ENCODE measurements around the gene PBX4. TPM values are rescaled to one million over a fixed set of nuclear protein-coding genes. Genes with fewer than 3 reads are reported as not detected.
A peak's percentile ranks its signal among the peaks of the same experiment; 100 is the strongest.

Gene PBX4
- total and polyA plus RNA-seq, 10 of the 15 experiments (the other 5 are each of a cell fraction or from before 2014, with no cell fraction given), result 0.18 to 17.3 (median 4.2) TPM

GRCh38 chr19:19645233-19645870 is 26.9 kb upstream of the PBX4 start:
- Histone ChIP-seq H3K4me3 (no peak overlapping the region), H3K4me1 (ENCODE audit: control insufficient read depth, insufficient read depth, low read length) (peaks cover 4% of the 10 kb centered on the region), H3K36me3 (ENCODE audit: control insufficient read depth in 2 of 2, insufficient read depth in 2 of 2, low read length in 1 of 2) (peaks cover 11 to 35% of the 10 kb centered on the region in 2 experiments), H3K79me2 (ENCODE audit: control insufficient read depth, insufficient read depth, low read length) (peaks cover 19% of the 10 kb centered on the region), H3K27ac (ENCODE audit: control insufficient read depth, insufficient read depth) (no peak overlapping the region), H3K27me3 (replicated peaks in 1 of 2; ENCODE audit: control insufficient read depth in 2 of 2, insufficient read depth in 2 of 2, low read length in 1 of 2) (no peaks in the 10 kb centered on the region), H2AFZ (ENCODE audit: control insufficient read depth, low read depth, low read length) (no peak overlapping the region), H3K9me3 (replicated peaks; ENCODE audit: control insufficient read depth, insufficient read depth, low read length) (no peaks in the 10 kb centered on the region), H3K9ac (ENCODE audit: control insufficient read depth, insufficient read depth, low read length) (no peak overlapping the region), H4K20me1 (ENCODE audit: control insufficient read depth, insufficient read depth) (no peaks in the 10 kb centered on the region), H3K4me2 (ENCODE audit: control insufficient read depth, insufficient read depth) (no peak overlapping the region)
- CTCF ChIA-PET, result interaction anchor here (1.1 to 2.7 kb wide), 4 partner anchors 7 to 114 kb away, joined by 3 to 38 read pairs (median 4); no protein-coding TSS in a partner anchor
- no peak for ATAC-seq
- 94% methylated on average over 17 of the region's 17 CpGs for WGBS (ENCODE audit: insufficient coverage, insufficient replicate concordance, low lambda C conversion rate, missing lambda C conversion rate)
- TF ChIP-seq TBL1XR1 (IDR thresholded peaks at IDR 0.05; ENCODE audit: low read depth, low read length) (no peak), CBX5 (IDR thresholded peaks at IDR 0.05; ENCODE audit: low read depth) (no peak), ZNF592 (IDR thresholded peaks at IDR 0.05) (no peak), HDGF (IDR thresholded peaks at IDR 0.05) (no peak), POLR2A (IDR thresholded peaks at IDR 0.05; ENCODE audit: low read depth, low read length) (peak; percentile 31; the same call in 1 of the 2 replicates), RBBP5 (conservative IDR thresholded peaks at IDR 0.05) (no peak), MEF2B (IDR thresholded peaks at IDR 0.05; ENCODE audit: partially characterized antibody, poor library complexity, severe bottlenecking) (no peak)
- TF ChIP-seq, protein P1, sequence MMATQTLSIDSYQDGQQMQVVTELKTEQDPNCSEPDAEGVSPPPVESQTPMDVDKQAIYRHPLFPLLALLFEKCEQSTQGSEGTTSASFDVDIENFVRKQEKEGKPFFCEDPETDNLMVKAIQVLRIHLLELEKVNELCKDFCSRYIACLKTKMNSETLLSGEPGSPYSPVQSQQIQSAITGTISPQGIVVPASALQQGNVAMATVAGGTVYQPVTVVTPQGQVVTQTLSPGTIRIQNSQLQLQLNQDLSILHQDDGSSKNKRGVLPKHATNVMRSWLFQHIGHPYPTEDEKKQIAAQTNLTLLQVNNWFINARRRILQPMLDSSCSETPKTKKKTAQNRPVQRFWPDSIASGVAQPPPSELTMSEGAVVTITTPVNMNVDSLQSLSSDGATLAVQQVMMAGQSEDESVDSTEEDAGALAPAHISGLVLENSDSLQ (IDR thresholded peaks at IDR 0.05), result no peak
- POLR2A ChIA-PET, result no interaction called here
- no TSS peak for BruUV-seq (replicated peaks)
- RAD21 ChIA-PET (ENCODE audit: unreplicated experiment), result no interaction called here
- no peak for DNase-seq (ENCODE audit: low read depth, low spot score)
- no peak for FAIRE-seq
- intact Hi-C loops (cut with micrococcal nuclease; ENCODE audit: unreplicated experiment), result no loop called here
- SMC1A ChIA-PET (ENCODE audit: uncharacterized antibody, unreplicated experiment), result interaction anchor here (2.7 kb wide), 1 partner anchor 113 kb away, joined by 21 read pairs; no protein-coding TSS in a partner anchor
- in situ Hi-C loops (cut with MboI), result no loop called here
